NCI-H226 (cell line): ENCODE measurements around the gene VEPH1.
A peak's percentile ranks its signal among the peaks of the same experiment; 100 is the strongest.

Experiments used
- DNase-seq: peaks from one replicate; pipeline ENCODE4 v3.0.0-alpha.2; 2015

Gene VEPH1

GRCh38 chr3:157381606-157382005 is 121.6 kb downstream of the VEPH1 start:
- no peak for DNase-seq

- DNase-seq: no peak
Observed at GRCh38 chr3:157379525-157380140, 123.6 kb downstream of the VEPH1 start.

- no peak for DNase-seq
Observed at GRCh38 chr3:157376603-157377300, 126.5 kb downstream of the VEPH1 start.

- DNase-seq: no peak
Observed at GRCh38 chr3:157375342-157375986, 127.8 kb downstream of the VEPH1 start.

- no peak for DNase-seq
Observed at GRCh38 chr3:157374933-157375332, 128.3 kb downstream of the VEPH1 start.

GRCh38 chr3:157373783-157374182 is 129.4 kb downstream of the VEPH1 start:
- peak; percentile 29 for DNase-seq

- no peak for DNase-seq
Observed at GRCh38 chr3:157370867-157371266, 132.3 kb downstream of the VEPH1 start.

- no peak for DNase-seq
Observed at GRCh38 chr3:157369727-157370421, 133.3 kb downstream of the VEPH1 start.

GRCh38 chr3:157368171-157368570 is 135.0 kb downstream of the VEPH1 start:
- DNase-seq: no peak

- DNase-seq: no peak
Observed at GRCh38 chr3:157363393-157363792, 139.8 kb downstream of the VEPH1 start.

- no peak for DNase-seq
Observed at GRCh38 chr3:157362348-157362747, 140.9 kb downstream of the VEPH1 start.

GRCh38 chr3:157360044-157360443 is 143.2 kb downstream of the VEPH1 start:
- DNase-seq: peak; percentile 94

- no peak for DNase-seq
Observed at GRCh38 chr3:157356541-157356940, 146.7 kb downstream of the VEPH1 start.

GRCh38 chr3:157355276-157355675 is 147.9 kb downstream of the VEPH1 start:
- no peak for DNase-seq

- DNase-seq: peak; percentile 13
Observed at GRCh38 chr3:157354722-157355121, 148.5 kb downstream of the VEPH1 start.

- no peak for DNase-seq
Observed at GRCh38 chr3:157354254-157354653, 149.0 kb downstream of the VEPH1 start.

GRCh38 chr3:157353652-157354051 is 149.6 kb downstream of the VEPH1 start:
- DNase-seq: no peak

- DNase-seq: no peak
Observed at GRCh38 chr3:157351981-157352380, 151.2 kb downstream of the VEPH1 start.

- DNase-seq: peak; percentile 18
Observed at GRCh38 chr3:157350651-157351050, 152.6 kb downstream of the VEPH1 start.

GRCh38 chr3:157348304-157349075 is 154.7 kb downstream of the VEPH1 start:
- DNase-seq: peak; percentile 20

GRCh38 chr3:157347577-157348303 is 155.5 kb downstream of the VEPH1 start:
- peak; percentile 15 for DNase-seq
